ENCODE results near the gene ST3GAL3. TPM values are rescaled to one million over a fixed set of nuclear protein-coding genes. Genes with fewer than 3 reads are reported as not detected.

Gene ST3GAL3
- total RNA-seq, 1 experiment from 2014 or later: 19.3 TPM

GRCh38 chr1:43875331-43875730, 168.0 kb downstream of the ST3GAL3 start:
- H3K36me3 ChIP-seq (ENCODE audit: low read depth): no peaks in the 10 kb centered on the region
- 0 out of 2 replicates have a peak, but pooled peaks cover 10% of the 10 kb centered on the region for H3K4me1 ChIP-seq (replicated peaks; ENCODE audit: insufficient read depth)
- no peaks in the 10 kb centered on the region for H3K27me3 ChIP-seq (ENCODE audit: insufficient read depth, low read depth)
- intact Hi-C loops (cut with micrococcal nuclease; ENCODE audit: unreplicated experiment): no loop called here
- no peaks in the 10 kb centered on the region for H3K9me3 ChIP-seq (ENCODE audit: insufficient read depth, low read depth)
- H3K4me2 ChIP-seq: no peak overlapping the region
- H3K27ac ChIP-seq: no peak overlapping the region
- ChIA-PET CTCF (no interaction called here), POLR2A (ENCODE audit: unreplicated experiment) (no interaction called here)
- H3K9me2 ChIP-seq (ENCODE audit: insufficient read depth): no peaks in the 10 kb centered on the region
- no peak overlapping the region for H3K4me3 ChIP-seq
- 0 out of 2 replicates have a peak, but pooled peaks cover 11% of the 10 kb centered on the region for H3F3A ChIP-seq (ENCODE audit: insufficient read depth, low read depth)
- H2AFZ ChIP-seq: no peak overlapping the region
- no peak for TF ChIP-seq EZH2 (IDR thresholded peaks at IDR 0.05; ENCODE audit: low read depth)
- no peak for TF ChIP-seq CTCF (conservative IDR thresholded peaks at IDR 0.05)
- no TSS peak for BruUV-seq (replicated peaks)
- no peaks in the 10 kb centered on the region for H4K20me1 ChIP-seq (ENCODE audit: insufficient read depth)
- no peak for DNase-seq
- H3K79me2 ChIP-seq (ENCODE audit: low read depth): no peaks in the 10 kb centered on the region

GRCh38 chr1:43877101-43877500, 169.8 kb downstream of the ST3GAL3 start:
- Histone ChIP-seq H3K4me3 (no peak overlapping the region), H4K20me1 (ENCODE audit: insufficient read depth) (no peaks in the 10 kb centered on the region), H3K36me3 (ENCODE audit: low read depth) (no peaks in the 10 kb centered on the region), H3K27me3 (ENCODE audit: insufficient read depth, low read depth) (no peaks in the 10 kb centered on the region), H3K9me2 (ENCODE audit: insufficient read depth) (no peaks in the 10 kb centered on the region), H3K4me1 (replicated peaks; ENCODE audit: insufficient read depth) (0 out of 2 replicates have a peak, but pooled peaks cover 10% of the 10 kb centered on the region), H3F3A (ENCODE audit: insufficient read depth, low read depth) (0 out of 2 replicates have a peak, but pooled peaks cover 11% of the 10 kb centered on the region), H3K27ac (no peak overlapping the region), H2AFZ (no peak overlapping the region), H3K4me2 (no peak overlapping the region), H3K79me2 (ENCODE audit: low read depth) (no peaks in the 10 kb centered on the region), H3K9me3 (ENCODE audit: insufficient read depth, low read depth) (no peaks in the 10 kb centered on the region)
- ChIA-PET POLR2A (ENCODE audit: unreplicated experiment) (interaction anchor here (0.9 kb wide), 1 partner anchor 25 kb away, joined by 4 read pairs; no protein-coding TSS in a partner anchor), CTCF (no interaction called here)
- no peak for DNase-seq
- TF ChIP-seq CTCF (conservative IDR thresholded peaks at IDR 0.05) (no peak), EZH2 (IDR thresholded peaks at IDR 0.05; ENCODE audit: low read depth) (no peak)
- intact Hi-C loops (cut with micrococcal nuclease; ENCODE audit: unreplicated experiment): no loop called here
- BruUV-seq (replicated peaks): no TSS peak

GRCh38 chr1:43878440-43878839, 171.1 kb downstream of the ST3GAL3 start:
- no peaks in the 10 kb centered on the region for H3K9me3 ChIP-seq (ENCODE audit: insufficient read depth, low read depth)
- no TSS peak for BruUV-seq (replicated peaks)
- POLR2A ChIA-PET (ENCODE audit: unreplicated experiment): no interaction called here
- intact Hi-C loops (cut with micrococcal nuclease; ENCODE audit: unreplicated experiment): no loop called here
- H3K4me3 ChIP-seq: no peak overlapping the region
- no peaks in the 10 kb centered on the region for H3K9me2 ChIP-seq (ENCODE audit: insufficient read depth)
- DNase-seq: no peak
- CTCF ChIA-PET: no interaction called here
- H3K79me2 ChIP-seq (ENCODE audit: low read depth): no peaks in the 10 kb centered on the region
- no peaks in the 10 kb centered on the region for H3K36me3 ChIP-seq (ENCODE audit: low read depth)
- no peaks in the 10 kb centered on the region for H3K27me3 ChIP-seq (ENCODE audit: insufficient read depth, low read depth)
- TF ChIP-seq EZH2 (IDR thresholded peaks at IDR 0.05; ENCODE audit: low read depth): no peak
- TF ChIP-seq CTCF (conservative IDR thresholded peaks at IDR 0.05): no peak
- 0 out of 2 replicates have a peak, but pooled peaks cover under 1% of the 10 kb centered on the region for H3F3A ChIP-seq (ENCODE audit: insufficient read depth, low read depth)
- no peaks in the 10 kb centered on the region for H3K4me1 ChIP-seq (replicated peaks; ENCODE audit: insufficient read depth)
- H2AFZ ChIP-seq: no peak overlapping the region
- no peak overlapping the region for H3K4me2 ChIP-seq
- no peak overlapping the region for H3K27ac ChIP-seq
- no peaks in the 10 kb centered on the region for H4K20me1 ChIP-seq (ENCODE audit: insufficient read depth)

Measured in PC-9 (cell line).